GM21515 (cell line): ENCODE results near the gene CAPN5.

Experiments used
- ATAC-seq: cut with Tn5 transposase; IDR thresholded peaks from one replicate; pipeline ENCODE4 v1.9.1; 2021; ENCODE audit not compliant: unreplicated experiment

The CAPN5 gene

DNA sequence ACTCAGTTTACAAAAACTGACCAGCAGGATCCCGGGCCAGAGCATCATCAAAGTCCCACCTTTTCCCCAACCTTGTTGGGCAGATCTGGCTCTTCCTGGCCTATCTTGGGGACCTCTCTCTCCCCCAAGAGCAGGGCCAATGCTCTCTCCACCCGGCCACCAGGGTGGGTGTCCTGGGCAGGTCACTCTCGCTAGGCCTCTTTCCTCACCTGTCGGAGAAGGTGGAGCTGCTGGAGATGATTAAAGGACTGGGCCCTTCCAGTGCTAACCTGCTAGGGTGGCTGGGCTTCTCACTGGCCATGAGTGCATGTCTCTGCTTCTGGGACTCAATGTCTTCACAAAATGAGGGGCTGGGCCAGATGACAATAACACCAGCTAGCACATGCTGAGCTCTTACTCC lies 2.9 kb upstream of the CAPN5 start:
- no peak for ATAC-seq

DNA sequence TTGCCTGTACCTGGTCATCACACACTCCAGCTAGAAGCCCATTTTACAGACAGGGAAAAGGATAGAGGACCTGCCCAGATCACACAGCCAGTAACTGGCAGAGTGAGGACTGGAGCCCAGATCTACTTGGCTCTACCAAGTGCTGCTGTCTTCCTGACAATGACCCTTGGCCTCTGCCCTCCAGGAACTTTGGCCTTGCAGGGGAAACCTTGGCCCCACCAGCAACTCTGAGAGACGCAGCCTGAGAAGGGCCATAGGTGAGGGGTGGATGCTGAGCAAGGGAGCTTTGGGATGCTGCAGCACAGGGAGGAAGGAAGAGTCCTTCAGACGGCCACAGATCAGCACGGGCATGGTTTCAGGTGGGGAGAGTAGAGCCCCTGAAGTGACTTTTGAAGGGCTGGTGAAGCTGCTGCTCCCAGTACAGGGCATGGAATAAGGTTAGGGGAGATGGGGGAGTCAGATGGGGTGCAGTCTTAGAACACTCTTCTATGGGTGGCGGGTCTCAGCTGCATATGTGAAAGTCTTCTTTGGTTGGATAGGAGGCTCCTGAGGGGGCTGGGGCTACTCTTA lies 2.0 kb upstream of the CAPN5 start:
- ATAC-seq, result no peak

DNA sequence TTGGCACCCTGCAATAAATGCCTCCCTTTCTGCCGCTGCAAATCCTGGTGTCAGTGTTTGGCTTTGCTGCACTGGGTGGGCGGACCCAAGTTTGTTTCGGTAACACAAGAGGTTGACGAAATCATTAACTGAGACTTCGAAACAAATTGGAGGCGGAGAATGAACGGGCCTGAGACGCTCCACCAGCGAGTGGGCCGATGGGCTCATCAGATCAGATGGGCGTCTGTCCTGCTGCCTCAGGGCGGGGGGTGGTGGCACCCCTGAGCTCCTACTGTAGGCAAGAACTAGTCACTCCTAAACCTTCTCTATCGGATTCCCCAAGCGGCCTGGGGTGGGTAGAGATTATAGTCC lies 918 bp upstream of the CAPN5 start:
- ATAC-seq, result no peak

DNA sequence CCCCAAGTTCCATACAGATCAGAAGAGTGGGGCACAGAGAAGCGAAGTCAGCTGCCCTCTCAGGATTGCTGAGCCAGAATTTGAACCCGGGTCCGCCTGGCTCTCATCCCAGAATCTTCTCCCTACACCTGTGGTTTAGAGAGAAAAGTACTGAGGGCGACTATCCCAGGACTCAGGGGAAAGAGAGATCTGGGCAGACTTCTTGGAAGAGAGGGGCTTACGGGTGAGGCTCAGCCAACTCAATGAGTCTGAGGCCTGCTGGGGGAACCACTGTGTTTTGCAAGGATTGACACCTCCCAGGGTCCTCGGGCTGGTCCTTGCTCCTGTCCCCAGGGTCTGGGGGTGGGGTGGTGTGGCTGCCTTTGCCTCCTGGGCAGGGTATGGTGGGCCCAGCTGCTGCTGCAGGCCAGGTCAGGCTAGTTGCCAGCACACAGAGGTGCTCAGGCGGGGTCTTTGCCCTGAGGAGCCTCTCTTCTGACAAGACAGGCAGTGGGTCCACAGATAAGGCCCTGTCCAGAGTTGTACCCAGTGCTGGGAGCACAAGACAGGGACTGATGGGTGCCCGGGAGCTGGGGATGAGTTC lies 1.2 kb downstream of the CAPN5 start:
- ATAC-seq, result no peak

DNA sequence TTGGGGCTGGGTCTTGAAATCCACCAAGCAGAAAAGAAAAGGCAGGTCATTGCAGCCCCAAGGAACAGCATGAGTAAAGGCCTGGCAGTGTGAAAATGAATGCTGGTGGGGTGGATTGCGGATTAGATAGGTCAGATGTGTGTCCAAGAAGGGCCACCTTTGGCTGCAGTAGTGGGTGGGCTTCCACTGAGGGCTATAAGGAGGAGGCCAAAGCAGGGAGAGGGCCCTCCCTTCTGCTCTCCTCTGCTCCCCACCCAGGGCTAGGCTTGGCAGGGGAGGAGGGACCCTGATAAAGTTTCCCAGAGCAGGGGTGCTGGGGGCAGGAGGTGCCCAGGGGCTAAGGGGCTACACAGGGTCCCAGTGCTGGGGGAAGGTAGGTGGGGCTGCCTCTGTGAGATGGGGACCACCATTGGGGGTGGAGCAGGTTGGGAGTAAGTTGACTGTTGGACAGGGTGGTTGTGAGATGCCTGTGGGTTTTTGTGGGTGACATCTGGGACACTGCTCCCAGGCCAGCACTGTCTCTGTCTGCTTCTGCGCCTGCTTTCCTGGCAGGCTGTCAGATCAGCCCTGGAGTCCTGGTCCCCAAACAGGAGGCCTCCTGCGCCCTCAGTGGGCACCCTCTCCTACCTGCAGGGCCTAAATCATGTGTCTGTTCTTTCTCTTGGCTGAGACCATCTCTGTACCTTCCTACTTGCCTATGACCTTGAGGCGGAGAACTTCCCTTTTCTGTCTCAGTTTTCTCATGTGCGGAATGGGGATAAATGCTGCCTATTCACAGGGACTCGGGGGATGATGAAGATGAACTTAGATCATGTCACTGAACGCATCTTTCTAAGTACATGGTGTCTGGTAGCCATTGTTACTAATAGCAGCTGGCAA lies 1.9 kb downstream of the CAPN5 start:
- ATAC-seq, result no peak

DNA sequence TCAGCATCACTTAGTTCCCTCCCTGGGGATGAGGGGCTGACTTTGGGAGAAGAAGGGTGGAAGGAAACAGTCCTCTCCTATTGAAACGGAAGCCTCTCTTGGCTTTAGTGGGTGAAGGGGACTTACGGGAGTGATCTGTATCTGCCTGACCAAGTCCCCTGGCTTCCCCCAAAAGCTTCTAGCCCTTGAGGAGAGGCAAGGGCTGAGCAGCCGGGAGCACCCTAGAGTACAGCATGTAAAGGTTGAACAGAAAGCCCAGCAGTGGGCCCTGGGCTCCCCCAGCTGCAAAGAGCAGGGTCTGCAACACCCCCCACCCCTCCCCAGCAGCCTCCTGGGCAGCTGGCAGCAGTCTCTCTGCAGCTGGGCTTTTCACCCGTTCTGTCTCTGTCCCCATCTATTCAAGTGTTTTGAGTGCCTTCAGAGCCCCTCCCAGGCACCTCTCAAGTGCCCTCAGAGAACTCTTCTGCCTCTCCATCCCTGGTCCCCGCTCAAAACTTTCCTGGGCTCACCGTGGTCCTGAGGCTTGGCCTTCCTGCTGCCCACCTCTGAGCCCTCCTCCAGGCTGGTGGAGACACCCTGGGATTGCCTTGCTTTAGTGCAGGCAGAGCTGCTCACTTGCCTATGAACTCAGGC lies 2.7 kb downstream of the CAPN5 start:
- ATAC-seq, result no peak

DNA sequence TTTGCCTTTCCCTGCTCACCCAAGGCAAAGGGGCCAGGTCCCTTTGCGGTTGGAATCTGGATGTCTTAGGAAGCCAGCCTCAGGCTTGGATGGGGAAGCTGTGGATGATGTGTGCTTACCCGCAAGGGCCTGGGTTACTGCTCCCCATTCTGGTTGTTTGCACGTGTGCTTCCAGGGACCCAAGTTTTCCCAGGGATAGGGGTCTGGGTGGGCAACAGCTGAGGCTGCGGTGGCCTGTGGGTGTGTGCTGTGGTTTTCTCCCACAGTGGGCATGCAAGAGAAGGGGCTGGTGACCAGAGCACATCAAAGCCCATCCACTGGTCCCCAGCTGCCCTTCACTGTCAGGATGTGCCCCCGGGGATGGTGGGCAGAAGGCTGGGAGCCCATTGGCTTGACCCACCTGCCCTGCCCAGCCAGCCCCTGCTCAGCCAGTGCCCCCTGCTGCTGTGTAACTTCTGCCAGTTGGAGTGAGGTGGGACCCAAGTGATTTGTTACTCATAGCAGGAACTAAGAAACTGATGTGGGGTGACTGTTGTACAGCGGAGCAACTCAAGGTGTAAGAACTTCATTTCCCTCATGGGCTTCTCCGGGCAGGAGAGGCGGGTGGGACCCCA lies 3.3 kb downstream of the CAPN5 start:
- ATAC-seq, result no peak

DNA sequence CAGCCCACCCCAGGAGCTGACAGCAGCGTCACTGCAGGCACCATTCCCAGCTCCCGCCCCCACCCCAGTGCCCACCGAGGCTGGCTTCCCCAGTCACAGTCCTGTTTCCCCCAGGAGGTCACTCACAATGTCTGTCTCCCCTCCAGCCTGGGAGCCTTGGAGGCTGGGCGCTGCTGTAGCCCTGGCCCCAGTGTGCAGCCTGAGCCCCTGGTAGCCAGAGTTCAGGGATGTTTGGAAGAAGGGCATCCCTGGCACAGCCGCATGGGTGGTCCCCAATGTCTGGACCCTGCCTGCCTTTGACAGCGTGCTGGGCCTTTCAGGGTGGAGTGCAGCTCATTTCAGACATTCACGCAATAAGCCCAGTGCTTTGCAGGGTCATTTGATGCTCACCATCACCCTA lies 4.3 kb downstream of the CAPN5 start:
- ATAC-seq, result no peak

DNA sequence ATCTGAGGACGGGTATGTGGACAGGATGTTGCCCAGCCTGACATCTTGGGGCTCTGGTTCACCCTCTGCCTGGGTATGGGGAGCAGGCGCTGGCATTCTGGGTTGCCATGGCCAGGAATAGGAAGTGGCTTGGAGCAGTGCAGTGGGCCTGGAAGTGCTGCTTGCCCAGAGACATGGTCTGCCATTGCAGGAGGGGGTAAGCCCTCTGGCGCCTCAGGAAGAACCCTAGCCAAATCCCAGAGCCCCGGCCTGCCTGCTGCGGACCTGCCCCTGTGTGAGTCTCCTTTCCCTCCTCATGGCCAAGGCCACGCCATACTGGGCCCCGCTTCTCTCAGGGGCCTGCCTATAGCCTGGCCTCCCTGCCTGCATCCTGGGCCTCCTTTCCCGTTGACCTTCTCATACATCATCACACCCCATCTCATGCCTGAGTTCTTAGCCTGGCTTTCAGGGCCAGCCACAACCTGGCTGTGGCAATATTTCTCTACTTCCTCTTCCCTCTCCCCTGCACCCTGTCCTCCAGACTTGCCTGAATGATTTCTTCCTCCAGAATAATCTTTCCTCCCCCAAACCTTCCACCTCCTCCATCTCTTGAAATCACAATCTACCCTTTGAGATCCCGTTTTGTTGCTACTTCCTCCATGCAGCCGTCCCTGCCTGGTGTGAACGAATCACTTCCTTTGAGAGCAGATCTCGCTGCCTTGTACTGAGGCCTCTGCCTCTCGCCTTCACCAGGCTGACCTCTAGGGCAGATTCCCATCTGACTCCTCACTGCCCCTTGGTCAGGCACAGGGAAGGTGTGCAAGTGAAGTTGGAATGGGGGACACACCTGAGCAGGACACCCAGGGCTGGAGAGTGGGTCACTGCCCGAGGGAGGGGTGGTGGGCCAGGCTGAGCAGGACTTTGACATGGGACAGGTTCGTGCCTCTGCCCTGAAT lies 5.2 kb downstream of the CAPN5 start:
- ATAC-seq, result no peak

DNA sequence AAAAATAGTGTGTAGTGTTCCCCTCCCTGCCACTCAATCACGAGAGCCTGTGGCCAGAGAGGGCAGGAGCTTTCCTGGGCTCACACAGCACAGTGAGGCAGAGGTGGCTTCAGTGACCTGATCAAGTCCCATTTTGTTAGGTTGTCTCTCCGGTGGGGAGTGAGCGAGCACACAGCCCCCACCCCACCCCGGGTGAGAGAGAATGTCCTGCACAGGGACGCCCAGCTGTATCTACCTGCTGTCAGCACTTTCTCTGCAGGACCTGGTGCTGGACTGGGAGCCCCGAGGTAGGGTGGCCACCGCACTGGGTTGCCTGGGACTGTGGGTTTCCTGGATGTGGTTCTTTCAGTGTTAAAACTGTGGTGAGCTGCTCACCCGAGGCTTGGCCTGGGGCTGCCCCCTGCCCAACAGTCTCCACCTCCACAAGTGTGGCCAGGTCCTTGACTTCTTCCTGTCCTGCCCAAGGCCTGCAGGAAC lies 6.1 kb downstream of the CAPN5 start:
- no peak for ATAC-seq

DNA sequence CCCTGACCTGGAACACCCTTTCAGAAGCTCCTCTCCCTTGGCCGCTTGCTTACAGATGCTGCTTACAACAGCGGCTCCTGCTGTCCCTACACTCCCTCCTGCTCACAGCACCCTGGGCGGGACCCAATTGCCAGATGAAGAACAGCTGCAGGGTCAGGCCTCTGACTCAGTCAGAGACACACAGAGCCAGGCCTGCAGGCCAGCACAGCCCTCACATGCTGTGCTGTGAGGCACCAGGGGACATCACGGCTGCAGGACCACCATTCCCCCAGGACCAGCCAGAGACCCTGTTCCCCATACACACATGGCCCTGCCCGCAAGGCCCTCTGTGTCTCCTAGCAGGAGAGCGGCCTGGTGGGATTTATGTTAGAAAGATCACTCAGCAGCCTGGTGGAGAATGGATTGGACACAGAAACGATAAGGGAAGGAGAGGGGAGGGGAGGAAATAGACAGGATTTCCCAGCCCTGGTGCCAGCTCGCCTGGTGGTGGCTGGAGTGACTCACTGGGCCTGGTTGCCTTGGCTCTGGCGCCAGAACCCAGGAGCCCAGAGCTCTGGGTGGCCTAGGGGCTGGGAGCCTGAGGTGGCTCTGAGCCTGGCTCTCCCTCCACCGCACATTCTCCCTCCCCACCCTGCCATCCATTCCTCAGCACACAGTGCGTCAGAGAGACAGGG lies 6.7 kb downstream of the CAPN5 start:
- no peak for ATAC-seq

DNA sequence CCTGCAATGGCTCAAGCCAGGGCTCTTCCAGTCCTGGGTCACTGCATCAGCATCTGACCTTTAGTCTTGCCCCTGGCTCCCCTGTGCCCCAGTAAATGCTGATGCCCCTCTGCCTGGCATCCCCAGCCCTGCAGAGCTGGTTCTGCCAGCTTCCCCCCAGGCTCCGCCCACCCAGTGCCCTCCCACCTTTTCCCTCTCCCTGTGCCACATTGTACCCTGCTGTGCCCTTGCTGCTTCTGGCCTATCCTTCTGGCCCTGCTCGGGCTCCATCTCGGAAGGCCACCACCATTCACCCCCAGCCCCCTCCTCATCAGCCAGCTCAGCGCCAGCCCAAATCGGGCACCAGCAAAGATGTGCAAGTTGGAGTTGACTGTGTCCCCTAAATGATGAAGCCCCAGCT lies 7.4 kb downstream of the CAPN5 start:
- no peak for ATAC-seq

DNA sequence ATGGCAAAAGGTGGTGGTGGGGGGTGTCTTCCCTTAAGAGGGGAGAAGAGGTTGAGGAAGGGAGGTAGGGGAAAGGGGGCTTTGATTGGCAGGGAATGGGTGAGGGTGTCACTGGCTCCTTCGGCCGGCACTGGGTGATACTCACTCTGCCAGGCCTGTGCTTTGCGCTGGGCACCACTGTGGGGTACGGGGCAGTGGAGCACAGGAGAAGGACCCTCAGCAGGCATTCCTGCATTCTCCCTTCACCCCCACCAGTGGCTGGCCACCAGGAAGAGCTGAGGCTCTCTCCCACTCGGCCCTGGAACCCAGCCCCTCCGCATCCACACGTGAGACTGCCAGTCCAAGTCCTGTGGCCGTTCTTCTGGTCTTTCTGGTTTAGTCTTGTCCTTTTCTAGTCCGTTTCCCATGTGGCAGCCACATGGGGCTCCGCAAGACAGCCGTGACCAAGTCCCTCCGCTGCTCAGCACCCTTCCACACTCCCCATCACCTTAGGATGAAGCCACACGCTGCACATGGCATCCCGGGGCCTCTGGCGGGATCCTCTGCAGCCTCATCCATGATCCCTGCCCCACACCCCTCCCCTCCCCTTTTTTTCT lies 8.0 kb downstream of the CAPN5 start:
- ATAC-seq, result no peak

DNA sequence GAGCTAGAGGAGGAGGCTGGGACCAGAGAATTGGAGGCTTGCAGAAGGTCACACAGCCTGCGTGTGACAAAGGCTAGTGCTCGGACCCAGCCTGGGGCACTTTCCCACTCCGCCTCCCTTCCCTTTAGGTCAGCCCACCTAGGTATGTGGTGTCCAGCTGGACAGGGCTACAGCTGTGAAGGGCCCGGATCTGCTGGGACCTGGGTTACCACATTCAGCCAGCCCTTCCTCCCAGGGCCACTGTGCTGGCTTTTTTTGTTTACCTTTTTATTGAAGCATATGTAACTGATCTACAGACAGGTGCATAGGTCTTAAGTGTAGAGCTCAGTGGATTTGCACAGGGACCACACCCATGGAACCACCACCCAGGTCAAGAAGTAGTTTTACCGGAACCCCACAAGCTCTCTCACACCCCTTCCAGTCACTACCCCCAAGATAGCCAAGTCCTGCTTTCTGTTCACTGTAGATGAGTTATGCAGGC lies 8.7 kb downstream of the CAPN5 start:
- no peak for ATAC-seq

DNA sequence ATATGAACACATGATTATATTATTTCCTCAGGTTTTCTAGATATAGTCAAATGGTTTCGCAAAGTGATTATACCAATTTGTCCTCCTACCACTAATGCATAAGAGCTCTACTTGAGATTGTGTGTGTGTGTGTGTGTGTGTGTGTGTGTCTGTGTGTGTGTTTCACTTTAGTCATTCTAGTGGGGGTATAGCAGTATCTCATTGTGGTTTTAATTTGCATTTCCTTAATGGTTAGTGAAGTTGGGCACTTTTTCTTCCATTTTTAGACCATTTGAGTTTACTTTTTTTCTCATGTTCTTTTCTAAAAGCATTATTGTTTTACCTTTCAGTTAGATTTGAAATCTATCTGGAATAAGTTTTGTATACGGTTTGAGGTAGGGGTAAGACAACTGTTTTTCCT lies 12.9 kb downstream of the CAPN5 start:
- ATAC-seq, result no peak

DNA sequence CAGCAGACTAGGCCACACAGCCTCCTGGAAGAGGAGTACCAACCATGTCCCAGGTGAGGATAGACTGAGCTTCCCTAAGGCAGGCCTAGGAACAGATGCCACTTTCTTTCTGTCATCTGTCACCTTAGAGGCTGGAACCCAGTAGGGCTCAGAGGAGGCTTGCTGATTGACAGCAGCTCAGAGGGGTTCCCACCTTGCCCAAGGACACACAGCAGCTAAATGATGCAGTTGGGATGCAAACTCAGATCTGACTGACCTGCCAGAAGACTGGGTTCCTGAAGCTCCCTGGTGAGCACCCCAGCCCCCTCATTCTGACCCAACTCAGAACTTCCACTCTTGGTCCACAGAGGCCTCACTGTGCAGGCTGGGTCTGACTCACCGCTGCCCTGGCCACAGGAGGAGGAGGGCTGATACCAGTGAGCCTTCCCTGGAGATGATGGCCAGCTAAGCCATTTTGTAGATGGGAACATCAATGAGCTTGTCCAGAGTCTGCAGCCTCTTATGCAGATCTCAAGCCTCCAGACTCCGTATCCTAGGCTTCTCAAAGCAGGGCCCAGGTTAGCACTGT lies 14.0 kb downstream of the CAPN5 start:
- ATAC-seq, result no peak

DNA sequence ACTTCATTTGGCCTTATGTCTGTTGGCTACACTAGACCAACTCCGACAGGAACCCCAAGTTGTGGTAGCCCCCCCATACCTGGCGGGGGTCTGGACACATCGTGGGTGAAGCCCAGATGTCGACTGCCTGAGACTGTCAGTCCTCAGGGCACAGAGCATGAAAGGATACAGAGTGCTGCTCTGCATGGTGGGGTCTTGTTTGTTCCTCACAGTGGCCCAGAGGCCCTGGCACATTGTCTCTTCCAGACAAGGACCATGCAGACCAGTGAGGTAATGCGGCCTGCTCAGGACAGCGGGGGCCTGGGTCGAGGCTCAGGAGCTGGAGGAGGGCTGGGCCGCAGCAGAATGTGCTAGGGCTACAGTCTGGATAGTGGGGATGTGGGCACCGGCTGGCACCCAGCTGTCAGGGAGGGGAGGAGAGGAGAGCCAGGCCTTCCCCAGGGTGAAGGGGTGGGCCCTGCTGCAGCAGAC lies 14.6 kb downstream of the CAPN5 start:
- ATAC-seq, result no peak

DNA sequence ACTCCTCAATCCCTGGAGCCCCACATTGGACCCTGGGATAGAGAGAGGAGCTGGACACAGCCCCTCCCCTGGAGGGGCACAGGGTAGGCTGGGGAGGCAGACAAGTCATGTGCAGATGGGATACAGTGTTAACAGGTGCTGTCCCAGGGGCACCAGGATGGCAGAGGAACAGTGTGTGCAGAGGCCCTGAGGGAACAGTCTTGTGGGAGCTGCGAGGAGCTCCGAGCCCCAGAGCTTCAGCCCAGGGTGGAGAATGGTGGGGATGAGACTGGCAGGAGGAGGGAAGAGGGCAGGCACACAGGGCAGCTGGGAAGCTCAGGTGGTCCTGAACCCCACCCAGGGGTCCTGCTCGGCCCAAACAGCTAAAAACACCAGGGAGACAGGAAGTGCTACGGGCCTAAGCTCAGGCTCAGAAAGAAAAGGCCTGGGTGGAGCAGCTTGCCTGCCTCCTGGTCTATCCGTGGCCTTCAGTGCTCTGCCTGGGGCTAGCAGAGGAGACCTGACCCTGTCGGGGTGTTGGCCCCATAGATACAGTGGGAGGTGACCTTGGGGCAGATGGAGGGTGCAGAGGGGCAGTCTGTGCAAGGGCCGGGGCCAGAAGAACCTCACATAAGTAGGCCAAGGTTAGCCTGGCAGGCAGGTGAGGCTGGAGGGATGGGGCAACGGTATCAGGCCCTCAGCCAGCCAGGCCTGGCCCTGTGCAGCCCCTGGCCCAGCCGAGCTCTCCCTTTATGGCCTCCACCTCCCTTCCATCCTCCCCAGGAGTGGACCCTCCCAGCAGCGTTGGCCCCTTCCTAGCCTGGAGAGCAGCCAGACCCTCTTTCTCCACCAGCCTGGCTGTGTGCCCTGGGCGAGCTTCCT lies 15.4 kb downstream of the CAPN5 start:
- ATAC-seq, result no peak
